G401 (cell line): Measurements from ENCODE around the gene THBS4. TPM values are rescaled to one million over a fixed set of nuclear protein-coding genes. Genes with fewer than 3 reads are reported as not detected.

Experiments used
- DNase-seq: peaks from one replicate; pipeline ENCODE4 v3.0.0-alpha.2; 2015; ENCODE audit warnings: low spot score
- in situ Hi-C: cut with HindIII; loops from 2 replicates; pipeline ENCODE4 v1.10.0; 2016; ENCODE audit warnings: low sequenced_read_pairs, mixed read lengths
- total RNA-seq: library from RNA; depleted of rRNA; stranded (reverse); fragments of >200 nt; shearing (Covaris generic); gene quantifications from 2 replicates; pipeline ENCODE4 v1.2.3, GENCODE V29; 2014

The THBS4 gene
- total RNA-seq, 1 experiment from 2014 or later = 1.9 TPM

- no peak for DNase-seq
- in situ Hi-C loops = no loop called here
These were observed 6.4 kb downstream of the THBS4 start for GRCh38 chr5:80041527-80041926.

GRCh38 chr5:80042330-80042729, 7.2 kb downstream of the THBS4 start:
- peak; percentile 1 for DNase-seq
- in situ Hi-C loops = no loop called here

GRCh38 chr5:80043187-80043586, 8.0 kb downstream of the THBS4 start:
- in situ Hi-C loops = no loop called here
- DNase-seq = no peak

- in situ Hi-C loops = no loop called here
- DNase-seq = no peak
These were observed 13.1 kb downstream of the THBS4 start for GRCh38 chr5:80048084-80048780.

- in situ Hi-C loops = no loop called here
These were observed 17.3 kb downstream of the THBS4 start for GRCh38 chr5:80052464-80052863.

GRCh38 chr5:80054682-80055081, 19.5 kb downstream of the THBS4 start:
- no peak for DNase-seq
- in situ Hi-C loops = no loop called here

More at GRCh38 chr5:80052464-80052863, 17.3 kb downstream of the THBS4 start:
- no peak for DNase-seq

- in situ Hi-C loops = no loop called here
- no peak for DNase-seq
These were observed 20.5 kb downstream of the THBS4 start for GRCh38 chr5:80055491-80056170.

- in situ Hi-C loops = no loop called here
- DNase-seq = no peak
These were observed 22.0 kb downstream of the THBS4 start for GRCh38 chr5:80057099-80057498.

- no peak for DNase-seq
- in situ Hi-C loops = no loop called here
These were observed 22.8 kb downstream of the THBS4 start for GRCh38 chr5:80057921-80058320.

GRCh38 chr5:80059354-80059980, 24.3 kb downstream of the THBS4 start:
- in situ Hi-C loops = no loop called here
- no peak for DNase-seq

- in situ Hi-C loops = no loop called here
- no peak for DNase-seq
These were observed 25.8 kb downstream of the THBS4 start for GRCh38 chr5:80060966-80061365.

- no peak for DNase-seq
- in situ Hi-C loops = no loop called here
These were observed 26.4 kb downstream of the THBS4 start for GRCh38 chr5:80061547-80061946.

- in situ Hi-C loops = no loop called here
- no peak for DNase-seq
These were observed 29.0 kb downstream of the THBS4 start for GRCh38 chr5:80064124-80064523.

- DNase-seq = no peak
- in situ Hi-C loops = no loop called here
These were observed 31.9 kb downstream of the THBS4 start for GRCh38 chr5:80067016-80067415.

GRCh38 chr5:80067531-80068245, 32.5 kb downstream of the THBS4 start:
- no peak for DNase-seq
- in situ Hi-C loops = no loop called here

GRCh38 chr5:80068246-80068636, 33.1 kb downstream of the THBS4 start:
- DNase-seq = no peak
- in situ Hi-C loops = no loop called here

GRCh38 chr5:80068775-80069174, 33.6 kb downstream of the THBS4 start:
- DNase-seq = no peak
- in situ Hi-C loops = no loop called here

GRCh38 chr5:80069251-80069800, 34.2 kb downstream of the THBS4 start:
- no peak for DNase-seq
- in situ Hi-C loops = no loop called here

GRCh38 chr5:80069918-80070318, 34.8 kb downstream of the THBS4 start:
- DNase-seq = no peak
- in situ Hi-C loops = no loop called here
